Regular cardiac myocyte (primary cell): Measurements from ENCODE around the gene PARL. TPM values are rescaled to one million over a fixed set of nuclear protein-coding genes. Genes with fewer than 3 reads are reported as not detected.

ENCODE experiments used
- total RNA-seq: library from RNA; depleted of rRNA; stranded (reverse); fragments of >200 nt; gene quantifications from 2 replicates; pipeline ENCODE4 v1.2.3, GENCODE V29; 2014

The PARL gene, protein sequence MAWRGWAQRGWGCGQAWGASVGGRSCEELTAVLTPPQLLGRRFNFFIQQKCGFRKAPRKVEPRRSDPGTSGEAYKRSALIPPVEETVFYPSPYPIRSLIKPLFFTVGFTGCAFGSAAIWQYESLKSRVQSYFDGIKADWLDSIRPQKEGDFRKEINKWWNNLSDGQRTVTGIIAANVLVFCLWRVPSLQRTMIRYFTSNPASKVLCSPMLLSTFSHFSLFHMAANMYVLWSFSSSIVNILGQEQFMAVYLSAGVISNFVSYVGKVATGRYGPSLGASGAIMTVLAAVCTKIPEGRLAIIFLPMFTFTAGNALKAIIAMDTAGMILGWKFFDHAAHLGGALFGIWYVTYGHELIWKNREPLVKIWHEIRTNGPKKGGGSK
- 38.9 and 43.7 TPM in 2 replicates for total RNA-seq

GRCh38 chr3:183884427-183885296, at the start of gene PARL:
Gene PARL, minus strand, starts transcription at chr3:183884880. Its CDS starts 34 bp downstream, at chr3:183884846.

GRCh38 chr3:183825456-183826161, 59.1 kb downstream of the PARL start, which contains the start of gene MAP6D1:
Gene MAP6D1, minus strand, starts transcription at chr3:183825577. Its CDS starts 30 bp downstream, at chr3:183825547.

Other genes starting within 250 kb of the PARL start
- gene KLHL24, start 249.3 kb downstream of the PARL start, total RNA-seq = 26.5 and 109 TPM in 2 replicates
- 42.9 and 47.4 TPM in 2 replicates for gene YEATS2, start 187.1 kb downstream of the PARL start, total RNA-seq
- 2.9 and 3.4 TPM in 2 replicates for gene MAP6D1, start 59.3 kb downstream of the PARL start, total RNA-seq
- 14.4 and 25.4 TPM in 2 replicates for gene ABCC5, start 133.0 kb upstream of the PARL start, total RNA-seq
- not detected in 2 replicates for gene HTR3D, start 146.9 kb upstream of the PARL start, total RNA-seq
- not detected in 2 replicates for gene HTR3C, start 168.2 kb upstream of the PARL start, total RNA-seq
- not detected in 2 replicates for gene HTR3E, start 212.2 kb upstream of the PARL start, total RNA-seq